GM23338 (cell line): ENCODE measurements around the gene SEMA5A. TPM values are rescaled to one million over a fixed set of nuclear protein-coding genes. Genes with fewer than 3 reads are reported as not detected.

Experiments used
- ATAC-seq: fragments of 200-7000 bp; cut with Tn5 transposase; 3 replicates; pipeline ENCODE4 v1.9.1; 2020
- DNase-seq: peaks from one replicate; pipeline ENCODE4 v3.0.0-alpha.2; 2015; ENCODE audit warnings: low spot score
- H2AFZ ChIP-seq: fragments of 200-600 bp; sonication (generic); 2 replicates; pipeline ENCODE4 v1.8.0; 2016; ENCODE audit warnings: antibody characterized with exemption, mild to moderate bottlenecking, moderate library complexity
- H3F3A ChIP-seq: fragments of 200-600 bp; sonication (generic); replicated peaks from 2 replicates; pipeline ENCODE4 v1.8.0; 2017; ENCODE audit warnings: antibody characterized with exemption, mixed run types, low read depth
- H3K27ac ChIP-seq: fragments of 200-600 bp; sonication (generic); 2 replicates; pipeline ENCODE4 v1.6.1; 2016; ENCODE audit warnings: low read depth
- H3K27me3 ChIP-seq: fragments of 200-600 bp; sonication (generic); 2 replicates; pipeline ENCODE4 v1.8.0; 2016; ENCODE audit warnings: mild to moderate bottlenecking, mixed run types, moderate library complexity; ENCODE audit not compliant: insufficient read depth
- H3K36me3 ChIP-seq: fragments of 200-600 bp; sonication (generic); 2 replicates; pipeline ENCODE4 v1.8.0; 2016; ENCODE audit warnings: mild to moderate bottlenecking; ENCODE audit not compliant: insufficient read depth
- H3K4me1 ChIP-seq: fragments of 200-600 bp; sonication (generic); 2 replicates; pipeline ENCODE4 v1.8.0; 2016; ENCODE audit warnings: mild to moderate bottlenecking, moderate library complexity; ENCODE audit not compliant: insufficient read depth
- H3K4me2 ChIP-seq: fragments of 200-600 bp; sonication (generic); 2 replicates; pipeline ENCODE4 v1.7.1; 2017; ENCODE audit warnings: mixed run types
- H3K4me3 ChIP-seq: fragments of 200-600 bp; sonication (generic); 2 replicates; pipeline ENCODE4 v1.6.1; 2016; ENCODE audit warnings: mixed run types
- H3K79me2 ChIP-seq: fragments of 200-600 bp; sonication (generic); replicated peaks from 2 replicates; pipeline ENCODE4 v1.8.0; 2017; ENCODE audit warnings: mild to moderate bottlenecking; ENCODE audit not compliant: insufficient read depth
- H3K9me2 ChIP-seq: fragments of 200-600 bp; sonication (generic); 2 replicates; pipeline ENCODE4 v1.8.0; 2017; ENCODE audit not compliant: insufficient read depth
- H4K20me1 ChIP-seq: fragments of 200-600 bp; sonication (generic); replicated peaks from 2 replicates; pipeline ENCODE4 v1.8.0; 2017; ENCODE audit warnings: mild to moderate bottlenecking; ENCODE audit not compliant: insufficient read depth
- H3K27ac Mint-ChIP-seq: 2 replicates; pipeline ENCODE4 v1.8.0; 2020; ENCODE audit warnings: inconsistent platforms, mild to moderate bottlenecking, moderate library complexity, mixed read lengths
- H3K27me3 Mint-ChIP-seq: 3 replicates; pipeline ENCODE4 v1.8.0; 2022; ENCODE audit warnings: low read depth, mild to moderate bottlenecking, moderate library complexity, mixed read lengths, inconsistent platforms; ENCODE audit not compliant: insufficient read depth, poor library complexity
- H3K36me3 Mint-ChIP-seq: 3 replicates; pipeline ENCODE4 v1.8.0; 2021; ENCODE audit warnings: low read depth, mild to moderate bottlenecking, inconsistent platforms, moderate library complexity, mixed read lengths
- H3K4me1 Mint-ChIP-seq: 3 replicates; pipeline ENCODE4 v1.8.0; 2020; ENCODE audit warnings: mild to moderate bottlenecking, inconsistent platforms, mixed read lengths
- H3K4me3 Mint-ChIP-seq: 3 replicates; pipeline ENCODE4 v1.8.0; 2021; ENCODE audit warnings: moderate library complexity, mild to moderate bottlenecking, inconsistent platforms, mixed read lengths
- H3K9me3 Mint-ChIP-seq: 3 replicates; pipeline ENCODE4 v1.8.0; 2020; ENCODE audit warnings: moderate library complexity, mild to moderate bottlenecking, inconsistent platforms, mixed read lengths
- CREB1 ChIP-seq: fragments of 250-450 bp; sonication (Bioruptor Pico); IDR thresholded peaks from 2 replicates; pipeline ENCODE4 v1.5.0; 2020; ENCODE audit warnings: low read depth, mild to moderate bottlenecking, moderate library complexity
- CTCF ChIP-seq, 2 experiments: fragments of 200-600 bp in 1 of 2; sonication (generic) in 1 of 2; conservative IDR thresholded peaks; 2 replicates each; pipeline versions ENCODE4 v1.5.1 to v1.6.1; 2016 to 2017; ENCODE audit warnings: antibody characterized with exemption in 2 of 2, low read depth in 2 of 2, mild to moderate bottlenecking in 2 of 2, moderate library complexity in 1 of 2
- ETS1 ChIP-seq: IDR thresholded peaks from 2 replicates; pipeline ENCODE4 v1.6.1; 2016; ENCODE audit warnings: antibody characterized with exemption
- EZH2 ChIP-seq: fragments of 200-600 bp; sonication (generic); IDR thresholded peaks from one replicate; pipeline ENCODE4 v1.8.0; 2017; ENCODE audit warnings: antibody characterized with exemption, mild to moderate bottlenecking, low read depth; ENCODE audit not compliant: unreplicated experiment
- EZH2phosphoT487 ChIP-seq: fragments of 200-600 bp; sonication (generic); IDR thresholded peaks from one replicate; pipeline ENCODE4 v1.8.1; 2018; ENCODE audit warnings: antibody characterized with exemption; ENCODE audit not compliant: unreplicated experiment
- JUNB ChIP-seq: IDR thresholded peaks from one replicate; pipeline ENCODE4 v1.6.1; 2016; ENCODE audit warnings: antibody characterized with exemption; ENCODE audit not compliant: unreplicated experiment
- NANOG ChIP-seq: IDR thresholded peaks from 2 replicates; pipeline ENCODE4 v1.6.1; 2016; ENCODE audit warnings: antibody characterized with exemption, borderline replicate concordance
- POLR2AphosphoS5 ChIP-seq: IDR thresholded peaks from 2 replicates; pipeline ENCODE4 v1.6.1; 2016; ENCODE audit warnings: antibody characterized with exemption, low read depth
- STAT1 ChIP-seq: IDR thresholded peaks from one replicate; pipeline ENCODE4 v1.6.1; 2016; ENCODE audit warnings: antibody characterized with exemption; ENCODE audit not compliant: unreplicated experiment
- ZNF114 ChIP-seq: fragments of 250-450 bp; sonication (Bioruptor Pico); IDR thresholded peaks from 2 replicates; pipeline ENCODE4 v1.5.0; 2020; ENCODE audit warnings: mild to moderate bottlenecking, moderate library complexity
- polyA plus RNA-seq: library from polyadenylated mRNA; unstranded; fragments of >200 nt; fragmentation: Nextera tagmentation; extraction: Ambion mirVana; gene quantifications from 2 replicates; pipeline ENCODE4 v1.2.1, GENCODE V29; 2016
- total RNA-seq: library from RNA; depleted of rRNA; stranded (reverse); fragments of >200 nt; shearing (Covaris generic); gene quantifications from 2 replicates; pipeline ENCODE4 v1.2.3, GENCODE V29; 2014
- TF ChIP-seq, protein P1 (sequence below): fragments of 250-450 bp; sonication (Bioruptor Pico); IDR thresholded peaks from 2 replicates; pipeline ENCODE4 v1.5.0; 2020; ENCODE audit warnings: mild to moderate bottlenecking, moderate library complexity

SEMA5A gene
- total and polyA plus RNA-seq, 2 experiments from 2014 or later = 2.1 to 8.1 TPM

DNA sequence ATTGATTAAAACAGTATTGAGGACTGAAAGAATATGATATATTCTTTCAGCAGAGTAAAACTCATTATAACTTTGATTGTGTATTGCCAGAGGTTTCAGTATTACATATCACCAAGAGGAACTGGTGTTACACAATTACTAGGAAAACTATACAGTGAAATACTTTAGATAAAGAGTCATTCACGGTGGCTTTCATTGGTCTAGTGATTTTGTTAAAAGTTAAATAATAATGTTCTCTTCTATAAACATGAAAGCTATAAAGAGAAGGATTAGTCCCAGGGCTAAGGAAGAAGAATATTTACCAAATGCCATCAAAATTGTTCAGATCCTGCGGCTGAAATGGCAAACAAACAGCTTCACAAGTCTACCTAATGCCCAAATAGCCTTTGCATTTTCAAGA, 306.2 kb downstream of the SEMA5A start:
- H3K27me3 Mint-ChIP-seq = no peaks in the 10 kb centered on the region
- no peaks in the 10 kb centered on the region for H3K79me2 ChIP-seq
- H3K27ac Mint-ChIP-seq = no peak overlapping the region
- H3K4me2 ChIP-seq = no peak overlapping the region
- H3K4me1 Mint-ChIP-seq = no peaks in the 10 kb centered on the region
- H2AFZ ChIP-seq = no peak overlapping the region
- DNase-seq (no peak), ATAC-seq (no peak)
- H3F3A ChIP-seq = no peaks in the 10 kb centered on the region
- no peaks in the 10 kb centered on the region for H3K4me1 ChIP-seq
- H3K27ac ChIP-seq = no peak overlapping the region
- no peak overlapping the region for H3K4me3 ChIP-seq
- no peaks in the 10 kb centered on the region for H4K20me1 ChIP-seq
- H3K9me3 Mint-ChIP-seq = no peaks in the 10 kb centered on the region
- H3K36me3 Mint-ChIP-seq = no peaks in the 10 kb centered on the region
- no peaks in the 10 kb centered on the region for H3K36me3 ChIP-seq
- no peaks in the 10 kb centered on the region for H3K9me2 ChIP-seq
- H3K4me3 Mint-ChIP-seq = no peak overlapping the region
- H3K27me3 ChIP-seq = no peaks in the 10 kb centered on the region
- no peak for TF ChIP-seq CREB1
- no peak for TF ChIP-seq CTCF (conservative IDR thresholded peaks at IDR 0.05; ENCODE audit: low read depth in 2 of 2)
- no peak for TF ChIP-seq ETS1
- TF ChIP-seq STAT1 = no peak
- TF ChIP-seq ZNF114 = no peak
- TF ChIP-seq NANOG = no peak
- TF ChIP-seq, protein P1, sequence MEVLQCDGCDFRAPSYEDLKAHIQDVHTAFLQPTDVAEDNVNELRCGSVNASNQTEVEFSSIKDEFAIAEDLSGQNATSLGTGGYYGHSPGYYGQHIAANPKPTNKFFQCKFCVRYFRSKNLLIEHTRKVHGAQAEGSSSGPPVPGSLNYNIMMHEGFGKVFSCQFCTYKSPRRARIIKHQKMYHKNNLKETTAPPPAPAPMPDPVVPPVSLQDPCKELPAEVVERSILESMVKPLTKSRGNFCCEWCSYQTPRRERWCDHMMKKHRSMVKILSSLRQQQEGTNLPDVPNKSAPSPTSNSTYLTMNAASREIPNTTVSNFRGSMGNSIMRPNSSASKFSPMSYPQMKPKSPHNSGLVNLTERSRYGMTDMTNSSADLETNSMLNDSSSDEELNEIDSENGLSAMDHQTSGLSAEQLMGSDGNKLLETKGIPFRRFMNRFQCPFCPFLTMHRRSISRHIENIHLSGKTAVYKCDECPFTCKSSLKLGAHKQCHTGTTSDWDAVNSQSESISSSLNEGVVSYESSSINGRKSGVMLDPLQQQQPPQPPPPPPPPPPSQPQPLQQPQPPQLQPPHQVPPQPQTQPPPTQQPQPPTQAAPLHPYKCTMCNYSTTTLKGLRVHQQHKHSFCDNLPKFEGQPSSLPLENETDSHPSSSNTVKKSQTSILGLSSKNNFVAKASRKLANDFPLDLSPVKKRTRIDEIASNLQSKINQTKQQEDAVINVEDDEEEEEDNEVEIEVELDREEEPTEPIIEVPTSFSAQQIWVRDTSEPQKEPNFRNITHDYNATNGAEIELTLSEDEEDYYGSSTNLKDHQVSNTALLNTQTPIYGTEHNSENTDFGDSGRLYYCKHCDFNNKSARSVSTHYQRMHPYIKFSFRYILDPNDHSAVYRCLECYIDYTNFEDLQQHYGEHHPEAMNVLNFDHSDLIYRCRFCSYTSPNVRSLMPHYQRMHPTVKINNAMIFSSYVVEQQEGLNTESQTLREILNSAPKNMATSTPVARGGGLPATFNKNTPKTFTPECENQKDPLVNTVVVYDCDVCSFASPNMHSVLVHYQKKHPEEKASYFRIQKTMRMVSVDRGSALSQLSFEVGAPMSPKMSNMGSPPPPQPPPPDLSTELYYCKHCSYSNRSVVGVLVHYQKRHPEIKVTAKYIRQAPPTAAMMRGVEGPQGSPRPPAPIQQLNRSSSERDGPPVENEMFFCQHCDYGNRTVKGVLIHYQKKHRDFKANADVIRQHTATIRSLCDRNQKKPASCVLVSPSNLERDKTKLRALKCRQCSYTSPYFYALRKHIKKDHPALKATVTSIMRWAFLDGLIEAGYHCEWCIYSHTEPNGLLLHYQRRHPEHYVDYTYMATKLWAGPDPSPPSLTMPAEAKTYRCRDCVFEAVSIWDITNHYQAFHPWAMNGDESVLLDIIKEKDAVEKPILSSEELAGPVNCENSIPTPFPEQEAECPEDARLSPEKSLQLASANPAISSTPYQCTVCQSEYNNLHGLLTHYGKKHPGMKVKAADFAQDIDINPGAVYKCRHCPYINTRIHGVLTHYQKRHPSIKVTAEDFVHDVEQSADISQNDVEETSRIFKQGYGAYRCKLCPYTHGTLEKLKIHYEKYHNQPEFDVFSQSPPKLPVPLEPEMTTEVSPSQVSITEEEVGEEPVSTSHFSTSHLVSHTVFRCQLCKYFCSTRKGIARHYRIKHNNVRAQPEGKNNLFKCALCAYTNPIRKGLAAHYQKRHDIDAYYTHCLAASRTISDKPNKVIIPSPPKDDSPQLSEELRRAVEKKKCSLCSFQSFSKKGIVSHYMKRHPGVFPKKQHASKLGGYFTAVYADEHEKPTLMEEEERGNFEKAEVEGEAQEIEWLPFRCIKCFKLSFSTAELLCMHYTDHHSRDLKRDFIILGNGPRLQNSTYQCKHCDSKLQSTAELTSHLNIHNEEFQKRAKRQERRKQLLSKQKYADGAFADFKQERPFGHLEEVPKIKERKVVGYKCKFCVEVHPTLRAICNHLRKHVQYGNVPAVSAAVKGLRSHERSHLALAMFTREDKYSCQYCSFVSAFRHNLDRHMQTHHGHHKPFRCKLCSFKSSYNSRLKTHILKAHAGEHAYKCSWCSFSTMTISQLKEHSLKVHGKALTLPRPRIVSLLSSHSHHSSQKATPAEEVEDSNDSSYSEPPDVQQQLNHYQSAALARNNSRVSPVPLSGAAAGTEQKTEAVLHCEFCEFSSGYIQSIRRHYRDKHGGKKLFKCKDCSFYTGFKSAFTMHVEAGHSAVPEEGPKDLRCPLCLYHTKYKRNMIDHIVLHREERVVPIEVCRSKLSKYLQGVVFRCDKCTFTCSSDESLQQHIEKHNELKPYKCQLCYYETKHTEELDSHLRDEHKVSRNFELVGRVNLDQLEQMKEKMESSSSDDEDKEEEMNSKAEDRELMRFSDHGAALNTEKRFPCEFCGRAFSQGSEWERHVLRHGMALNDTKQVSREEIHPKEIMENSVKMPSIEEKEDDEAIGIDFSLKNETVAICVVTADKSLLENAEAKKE (CRISPR knock-in tag) = no peak
- no peak for TF ChIP-seq EZH2
- no peak for TF ChIP-seq EZH2phosphoT487
- no peak for TF ChIP-seq POLR2AphosphoS5
- no peak for TF ChIP-seq JUNB
